Measurements from ENCODE around the gene NECTIN1.

The NECTIN1 gene

DNA sequence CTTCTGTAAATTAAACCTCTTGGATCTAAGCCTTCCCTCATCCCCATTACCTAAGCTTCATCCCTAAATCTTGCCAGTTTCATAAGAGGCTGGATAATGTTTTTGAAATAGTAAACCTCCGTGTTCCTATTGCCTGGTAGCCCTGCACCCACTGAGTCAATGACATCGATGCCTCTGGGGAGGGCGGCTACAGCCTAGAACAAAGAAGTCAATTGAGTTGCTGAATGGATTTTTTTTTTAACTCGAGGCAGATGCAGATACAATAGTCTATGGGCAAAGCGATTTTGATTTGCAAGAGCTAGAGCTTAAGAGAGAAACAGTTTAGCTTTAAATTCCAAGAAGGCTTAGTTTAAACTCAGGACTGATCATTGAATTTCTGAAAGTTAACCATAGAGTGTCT, 121.3 kb downstream of the NECTIN1 start (continued):
- no peak for TF ChIP-seq OSR1 (CRISPR knock-in tag; IDR thresholded peaks at IDR 0.05)
- TF ChIP-seq ARNTL (CRISPR knock-in tag; IDR thresholded peaks at IDR 0.05; ENCODE audit: borderline replicate concordance, low read depth): no peak
- no peak for TF ChIP-seq ESRRG (CRISPR knock-in tag; IDR thresholded peaks at IDR 0.05)

DNA sequence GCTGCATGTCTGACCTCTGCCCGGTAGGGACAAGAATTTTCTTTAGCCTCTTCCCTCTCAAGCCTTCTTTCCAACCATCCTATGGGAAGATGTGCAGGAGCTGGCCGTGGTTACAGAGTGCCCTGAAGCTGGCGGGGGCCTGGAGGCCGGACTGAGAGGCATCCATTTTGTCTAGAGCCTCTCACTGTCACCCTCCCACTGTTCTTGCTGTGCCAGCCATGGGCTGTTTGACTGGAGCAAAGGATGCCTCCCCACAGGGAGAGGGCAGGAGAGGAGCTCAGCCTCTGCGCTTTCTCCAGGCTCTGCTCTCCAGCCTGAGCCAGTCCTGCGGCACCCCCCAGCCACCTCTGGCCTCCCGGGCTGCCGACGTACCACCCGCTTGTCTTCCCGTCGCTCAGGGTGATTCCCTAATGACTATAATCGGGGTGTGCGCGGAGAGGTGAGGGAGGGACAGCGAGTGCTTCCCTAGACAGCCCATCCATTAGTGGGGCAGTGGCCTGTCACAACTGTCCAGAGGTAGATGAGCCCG, 123.8 kb downstream of the NECTIN1 start:
- TF ChIP-seq, protein P1, sequence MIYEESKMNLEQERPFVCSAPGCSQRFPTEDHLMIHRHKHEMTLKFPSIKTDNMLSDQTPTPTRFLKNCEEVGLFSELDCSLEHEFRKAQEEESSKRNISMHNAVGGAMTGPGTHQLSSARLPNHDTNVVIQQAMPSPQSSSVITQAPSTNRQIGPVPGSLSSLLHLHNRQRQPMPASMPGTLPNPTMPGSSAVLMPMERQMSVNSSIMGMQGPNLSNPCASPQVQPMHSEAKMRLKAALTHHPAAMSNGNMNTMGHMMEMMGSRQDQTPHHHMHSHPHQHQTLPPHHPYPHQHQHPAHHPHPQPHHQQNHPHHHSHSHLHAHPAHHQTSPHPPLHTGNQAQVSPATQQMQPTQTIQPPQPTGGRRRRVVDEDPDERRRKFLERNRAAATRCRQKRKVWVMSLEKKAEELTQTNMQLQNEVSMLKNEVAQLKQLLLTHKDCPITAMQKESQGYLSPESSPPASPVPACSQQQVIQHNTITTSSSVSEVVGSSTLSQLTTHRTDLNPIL (CRISPR knock-in tag; IDR thresholded peaks at IDR 0.05; ENCODE audit: low read depth): no peak
- TF ChIP-seq TOX (CRISPR knock-in tag; IDR thresholded peaks at IDR 0.05; ENCODE audit: borderline replicate concordance): no peak
- no peak for TF ChIP-seq ZFP30 (CRISPR knock-in tag; IDR thresholded peaks at IDR 0.05)
- no peak for TF ChIP-seq TCF4 (CRISPR knock-in tag; IDR thresholded peaks at IDR 0.05; ENCODE audit: borderline replicate concordance)
- TF ChIP-seq, protein P2, sequence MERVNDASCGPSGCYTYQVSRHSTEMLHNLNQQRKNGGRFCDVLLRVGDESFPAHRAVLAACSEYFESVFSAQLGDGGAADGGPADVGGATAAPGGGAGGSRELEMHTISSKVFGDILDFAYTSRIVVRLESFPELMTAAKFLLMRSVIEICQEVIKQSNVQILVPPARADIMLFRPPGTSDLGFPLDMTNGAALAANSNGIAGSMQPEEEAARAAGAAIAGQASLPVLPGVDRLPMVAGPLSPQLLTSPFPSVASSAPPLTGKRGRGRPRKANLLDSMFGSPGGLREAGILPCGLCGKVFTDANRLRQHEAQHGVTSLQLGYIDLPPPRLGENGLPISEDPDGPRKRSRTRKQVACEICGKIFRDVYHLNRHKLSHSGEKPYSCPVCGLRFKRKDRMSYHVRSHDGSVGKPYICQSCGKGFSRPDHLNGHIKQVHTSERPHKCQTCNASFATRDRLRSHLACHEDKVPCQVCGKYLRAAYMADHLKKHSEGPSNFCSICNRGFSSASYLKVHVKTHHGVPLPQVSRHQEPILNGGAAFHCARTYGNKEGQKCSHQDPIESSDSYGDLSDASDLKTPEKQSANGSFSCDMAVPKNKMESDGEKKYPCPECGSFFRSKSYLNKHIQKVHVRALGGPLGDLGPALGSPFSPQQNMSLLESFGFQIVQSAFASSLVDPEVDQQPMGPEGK (CRISPR knock-in tag; IDR thresholded peaks at IDR 0.05; ENCODE audit: borderline replicate concordance): no peak
- TF ChIP-seq ISL1 (CRISPR knock-in tag; IDR thresholded peaks at IDR 0.05): no peak
- TF ChIP-seq ZNF70 (CRISPR knock-in tag; IDR thresholded peaks at IDR 0.05): no peak
- no peak for TF ChIP-seq ZFP3 (CRISPR knock-in tag; IDR thresholded peaks at IDR 0.05)
- TF ChIP-seq SNAI2 (CRISPR knock-in tag; IDR thresholded peaks at IDR 0.05): no peak
- no peak for TF ChIP-seq ESRRG (CRISPR knock-in tag; IDR thresholded peaks at IDR 0.05)
- TF ChIP-seq OSR1 (CRISPR knock-in tag; IDR thresholded peaks at IDR 0.05): no peak
- no peak for TF ChIP-seq ZNF8 (CRISPR knock-in tag; IDR thresholded peaks at IDR 0.05)
- TF ChIP-seq RARB (CRISPR knock-in tag; IDR thresholded peaks at IDR 0.05): no peak
- no peak for TF ChIP-seq ARNTL (CRISPR knock-in tag; IDR thresholded peaks at IDR 0.05; ENCODE audit: borderline replicate concordance, low read depth)
- TF ChIP-seq PPARA (CRISPR knock-in tag; IDR thresholded peaks at IDR 0.05; ENCODE audit: borderline replicate concordance): no peak
- TF ChIP-seq, protein P3, sequence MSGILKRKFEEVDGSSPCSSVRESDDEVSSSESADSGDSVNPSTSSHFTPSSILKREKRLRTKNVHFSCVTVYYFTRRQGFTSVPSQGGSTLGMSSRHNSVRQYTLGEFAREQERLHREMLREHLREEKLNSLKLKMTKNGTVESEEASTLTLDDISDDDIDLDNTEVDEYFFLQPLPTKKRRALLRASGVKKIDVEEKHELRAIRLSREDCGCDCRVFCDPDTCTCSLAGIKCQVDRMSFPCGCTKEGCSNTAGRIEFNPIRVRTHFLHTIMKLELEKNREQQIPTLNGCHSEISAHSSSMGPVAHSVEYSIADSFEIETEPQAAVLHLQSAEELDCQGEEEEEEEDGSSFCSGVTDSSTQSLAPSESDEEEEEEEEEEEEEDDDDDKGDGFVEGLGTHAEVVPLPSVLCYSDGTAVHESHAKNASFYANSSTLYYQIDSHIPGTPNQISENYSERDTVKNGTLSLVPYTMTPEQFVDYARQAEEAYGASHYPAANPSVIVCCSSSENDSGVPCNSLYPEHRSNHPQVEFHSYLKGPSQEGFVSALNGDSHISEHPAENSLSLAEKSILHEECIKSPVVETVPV (CRISPR knock-in tag; IDR thresholded peaks at IDR 0.05): no peak
- TF ChIP-seq ZNF565 (CRISPR knock-in tag; conservative IDR thresholded peaks at IDR 0.05; ENCODE audit: low read depth): no peak
- TF ChIP-seq, protein P4, sequence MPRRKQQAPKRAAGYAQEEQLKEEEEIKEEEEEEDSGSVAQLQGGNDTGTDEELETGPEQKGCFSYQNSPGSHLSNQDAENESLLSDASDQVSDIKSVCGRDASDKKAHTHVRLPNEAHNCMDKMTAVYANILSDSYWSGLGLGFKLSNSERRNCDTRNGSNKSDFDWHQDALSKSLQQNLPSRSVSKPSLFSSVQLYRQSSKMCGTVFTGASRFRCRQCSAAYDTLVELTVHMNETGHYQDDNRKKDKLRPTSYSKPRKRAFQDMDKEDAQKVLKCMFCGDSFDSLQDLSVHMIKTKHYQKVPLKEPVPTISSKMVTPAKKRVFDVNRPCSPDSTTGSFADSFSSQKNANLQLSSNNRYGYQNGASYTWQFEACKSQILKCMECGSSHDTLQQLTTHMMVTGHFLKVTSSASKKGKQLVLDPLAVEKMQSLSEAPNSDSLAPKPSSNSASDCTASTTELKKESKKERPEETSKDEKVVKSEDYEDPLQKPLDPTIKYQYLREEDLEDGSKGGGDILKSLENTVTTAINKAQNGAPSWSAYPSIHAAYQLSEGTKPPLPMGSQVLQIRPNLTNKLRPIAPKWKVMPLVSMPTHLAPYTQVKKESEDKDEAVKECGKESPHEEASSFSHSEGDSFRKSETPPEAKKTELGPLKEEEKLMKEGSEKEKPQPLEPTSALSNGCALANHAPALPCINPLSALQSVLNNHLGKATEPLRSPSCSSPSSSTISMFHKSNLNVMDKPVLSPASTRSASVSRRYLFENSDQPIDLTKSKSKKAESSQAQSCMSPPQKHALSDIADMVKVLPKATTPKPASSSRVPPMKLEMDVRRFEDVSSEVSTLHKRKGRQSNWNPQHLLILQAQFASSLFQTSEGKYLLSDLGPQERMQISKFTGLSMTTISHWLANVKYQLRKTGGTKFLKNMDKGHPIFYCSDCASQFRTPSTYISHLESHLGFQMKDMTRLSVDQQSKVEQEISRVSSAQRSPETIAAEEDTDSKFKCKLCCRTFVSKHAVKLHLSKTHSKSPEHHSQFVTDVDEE (CRISPR knock-in tag; IDR thresholded peaks at IDR 0.05): no peak
- ATAC-seq: no peak

DNA sequence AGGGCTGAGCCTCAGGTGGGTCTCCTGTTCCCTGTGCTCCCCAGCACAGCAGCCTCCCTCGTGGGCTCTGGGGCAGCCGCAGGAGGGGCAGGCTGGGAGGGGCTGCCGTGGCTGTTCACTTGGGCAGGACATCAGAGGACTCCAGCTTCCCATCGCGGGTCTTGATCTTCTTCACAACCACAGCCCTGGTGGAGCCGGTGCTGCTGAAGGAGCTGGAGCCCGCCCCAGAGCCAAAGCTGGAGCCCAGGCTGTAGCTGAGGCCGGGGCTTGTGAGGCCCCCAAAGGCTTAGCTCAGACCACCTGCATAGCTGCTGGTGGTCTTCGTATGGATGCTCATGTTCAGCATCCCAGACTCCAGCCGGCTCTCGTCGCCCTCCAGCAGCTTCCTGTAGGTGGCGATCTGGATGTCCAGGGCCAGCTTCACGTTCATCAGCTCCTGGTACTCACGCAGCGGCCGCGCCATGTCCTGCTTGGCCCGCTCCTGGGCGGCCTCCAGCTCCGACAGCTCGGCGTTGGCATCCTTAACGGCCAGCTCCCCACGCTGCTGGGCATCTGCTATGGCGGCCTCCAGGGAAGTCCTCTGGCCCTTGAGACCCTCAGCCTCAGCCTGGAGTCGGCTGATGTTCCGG, 126.1 kb downstream of the NECTIN1 start:
- ATAC-seq: no peak
- TF ChIP-seq, protein P1 (CRISPR knock-in tag; IDR thresholded peaks at IDR 0.05; ENCODE audit: low read depth): no peak
- TF ChIP-seq CSDC2 (CRISPR knock-in tag; IDR thresholded peaks at IDR 0.05): no peak
- TF ChIP-seq OSR1 (CRISPR knock-in tag; IDR thresholded peaks at IDR 0.05): no peak
- TF ChIP-seq ZC3H10 (CRISPR knock-in tag; IDR thresholded peaks at IDR 0.05): no peak
- no peak for TF ChIP-seq RARB (CRISPR knock-in tag; IDR thresholded peaks at IDR 0.05)
- TF ChIP-seq, protein P3 (CRISPR knock-in tag; IDR thresholded peaks at IDR 0.05): no peak
- TF ChIP-seq TOX (CRISPR knock-in tag; IDR thresholded peaks at IDR 0.05; ENCODE audit: borderline replicate concordance): no peak
- TF ChIP-seq BACH2 (CRISPR knock-in tag; IDR thresholded peaks at IDR 0.05; ENCODE audit: borderline replicate concordance): no peak
- TF ChIP-seq ZNF8 (CRISPR knock-in tag; IDR thresholded peaks at IDR 0.05): no peak
- no peak for TF ChIP-seq ISL1 (CRISPR knock-in tag; IDR thresholded peaks at IDR 0.05)
- no peak for TF ChIP-seq PPARA (CRISPR knock-in tag; IDR thresholded peaks at IDR 0.05; ENCODE audit: borderline replicate concordance)
- no peak for TF ChIP-seq GLIS3 (CRISPR knock-in tag; IDR thresholded peaks at IDR 0.05)
- no peak for TF ChIP-seq ZFP3 (CRISPR knock-in tag; IDR thresholded peaks at IDR 0.05)
- TF ChIP-seq, protein P2 (CRISPR knock-in tag; IDR thresholded peaks at IDR 0.05; ENCODE audit: borderline replicate concordance): no peak
- TF ChIP-seq ZNF70 (CRISPR knock-in tag; IDR thresholded peaks at IDR 0.05): no peak

Data from SK-N-SH treated with all-trans-retinoic acid at 6 μM for 48 hours (cell line).